ENCODE data around the gene PDZD2.

The PDZD2 gene

GRCh38 chr5:31863991-31864411 is 225.1 kb downstream of the PDZD2 start:
- no peak for DNase-seq (ENCODE audit: low spot score)

DNA sequence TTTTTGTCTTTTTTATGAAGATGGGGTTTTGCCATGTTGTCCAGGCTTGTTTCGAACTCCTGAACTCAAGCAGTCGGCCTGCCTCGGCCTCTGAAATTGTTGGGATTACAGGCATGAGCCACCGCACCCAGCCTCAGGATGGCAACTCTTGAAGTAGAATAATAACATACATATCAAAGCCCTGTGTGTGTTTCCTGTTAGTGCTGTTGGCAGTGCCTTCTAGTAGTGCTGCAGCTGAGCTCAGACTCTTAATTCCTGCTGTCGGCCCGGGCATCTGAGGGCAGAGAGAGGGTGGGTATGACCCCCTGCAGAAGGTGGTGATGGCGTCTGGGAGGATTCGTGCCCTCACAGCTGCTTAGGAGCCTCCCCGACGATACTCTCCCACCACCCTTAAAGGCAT is 227.2 kb downstream of the PDZD2 start:
- no peak for DNase-seq (ENCODE audit: low spot score)
- TF ChIP-seq, protein P1, sequence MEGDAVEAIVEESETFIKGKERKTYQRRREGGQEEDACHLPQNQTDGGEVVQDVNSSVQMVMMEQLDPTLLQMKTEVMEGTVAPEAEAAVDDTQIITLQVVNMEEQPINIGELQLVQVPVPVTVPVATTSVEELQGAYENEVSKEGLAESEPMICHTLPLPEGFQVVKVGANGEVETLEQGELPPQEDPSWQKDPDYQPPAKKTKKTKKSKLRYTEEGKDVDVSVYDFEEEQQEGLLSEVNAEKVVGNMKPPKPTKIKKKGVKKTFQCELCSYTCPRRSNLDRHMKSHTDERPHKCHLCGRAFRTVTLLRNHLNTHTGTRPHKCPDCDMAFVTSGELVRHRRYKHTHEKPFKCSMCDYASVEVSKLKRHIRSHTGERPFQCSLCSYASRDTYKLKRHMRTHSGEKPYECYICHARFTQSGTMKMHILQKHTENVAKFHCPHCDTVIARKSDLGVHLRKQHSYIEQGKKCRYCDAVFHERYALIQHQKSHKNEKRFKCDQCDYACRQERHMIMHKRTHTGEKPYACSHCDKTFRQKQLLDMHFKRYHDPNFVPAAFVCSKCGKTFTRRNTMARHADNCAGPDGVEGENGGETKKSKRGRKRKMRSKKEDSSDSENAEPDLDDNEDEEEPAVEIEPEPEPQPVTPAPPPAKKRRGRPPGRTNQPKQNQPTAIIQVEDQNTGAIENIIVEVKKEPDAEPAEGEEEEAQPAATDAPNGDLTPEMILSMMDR (IDR thresholded peaks at IDR 0.05; ENCODE audit: extremely low read depth, missing control alignments): no peak

More at GRCh38 chr5:31863991-31864411, 225.1 kb downstream of the PDZD2 start:
- TF ChIP-seq, protein P1 (IDR thresholded peaks at IDR 0.05; ENCODE audit: extremely low read depth, missing control alignments): no peak

DNA sequence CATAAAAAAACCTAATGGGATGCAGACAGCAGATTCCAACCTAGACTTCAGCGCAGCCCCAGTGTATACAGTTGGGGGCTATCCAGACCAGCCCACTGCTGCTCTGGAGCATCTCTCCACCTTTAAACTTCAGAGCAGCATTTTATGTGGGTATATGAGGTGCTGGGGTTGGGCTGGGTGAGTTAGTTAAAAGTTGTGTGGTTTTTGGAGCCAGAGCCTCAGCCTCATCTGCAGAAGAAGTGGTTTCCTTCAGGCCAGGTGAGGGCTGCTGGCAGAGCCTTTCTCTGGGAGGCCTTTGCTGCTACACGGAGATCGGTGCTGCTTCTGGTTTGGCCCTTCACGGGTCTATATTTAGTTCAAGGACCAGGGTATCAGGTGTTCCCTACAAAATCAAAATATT is 228.3 kb downstream of the PDZD2 start:
- TF ChIP-seq, protein P1 (IDR thresholded peaks at IDR 0.05; ENCODE audit: extremely low read depth, missing control alignments): no peak
- DNase-seq (ENCODE audit: low spot score): no peak

- TF ChIP-seq, protein P1 (IDR thresholded peaks at IDR 0.05; ENCODE audit: extremely low read depth, missing control alignments): no peak
Observed at GRCh38 chr5:31880449-31880848, 241.5 kb downstream of the PDZD2 start.

GRCh38 chr5:31884896-31885295 is 246.0 kb downstream of the PDZD2 start:
- DNase-seq (ENCODE audit: low spot score): no peak
- TF ChIP-seq, protein P1 (IDR thresholded peaks at IDR 0.05; ENCODE audit: extremely low read depth, missing control alignments): no peak

More at GRCh38 chr5:31880449-31880848, 241.5 kb downstream of the PDZD2 start:
- DNase-seq (ENCODE audit: low spot score): no peak

GRCh38 chr5:31886206-31886605 is 247.3 kb downstream of the PDZD2 start:
- TF ChIP-seq, protein P1 (IDR thresholded peaks at IDR 0.05; ENCODE audit: extremely low read depth, missing control alignments): no peak
- DNase-seq (ENCODE audit: low spot score): no peak

GRCh38 chr5:31887556-31887955 is 248.6 kb downstream of the PDZD2 start:
- TF ChIP-seq, protein P1 (IDR thresholded peaks at IDR 0.05; ENCODE audit: extremely low read depth, missing control alignments): no peak
- DNase-seq (ENCODE audit: low spot score): no peak
